IPS DF 4.7 (cell line): ENCODE data around the gene AKT3.

Experiments used
- DNase-seq: peaks from one replicate; pipeline ENCODE4 v3.0.0-alpha.2; 2013; ENCODE audit warnings: low spot score; ENCODE audit errors: extremely low read depth

The AKT3 gene

GRCh38 chr1:243732637-243733036, 117.4 kb downstream of the AKT3 start:
- DNase-seq, result no peak

- DNase-seq, result no peak
These were observed 117.9 kb downstream of the AKT3 start for GRCh38 chr1:243731974-243732625.

- DNase-seq, result no peak
These were observed 118.6 kb downstream of the AKT3 start for GRCh38 chr1:243731301-243731891.

GRCh38 chr1:243730487-243731150, 119.4 kb downstream of the AKT3 start:
- no peak for DNase-seq

GRCh38 chr1:243729956-243730355, 120.1 kb downstream of the AKT3 start:
- DNase-seq, result no peak

GRCh38 chr1:243727503-243728203, 122.4 kb downstream of the AKT3 start:
- DNase-seq, result no peak

GRCh38 chr1:243726806-243727502, 123.1 kb downstream of the AKT3 start:
- no peak for DNase-seq

- no peak for DNase-seq
These were observed 124.2 kb downstream of the AKT3 start for GRCh38 chr1:243725846-243726245.

- no peak for DNase-seq
These were observed 125.0 kb downstream of the AKT3 start for GRCh38 chr1:243725075-243725474.

GRCh38 chr1:243723458-243724043, 126.5 kb downstream of the AKT3 start:
- no peak for DNase-seq

- DNase-seq, result no peak
These were observed 127.0 kb downstream of the AKT3 start for GRCh38 chr1:243723050-243723449.

- DNase-seq, result no peak
These were observed 130.6 kb downstream of the AKT3 start for GRCh38 chr1:243719476-243719875.

- DNase-seq, result no peak
These were observed 131.2 kb downstream of the AKT3 start for GRCh38 chr1:243718893-243719292.

GRCh38 chr1:243718022-243718421, 132.0 kb downstream of the AKT3 start:
- no peak for DNase-seq

- DNase-seq, result no peak
These were observed 133.1 kb downstream of the AKT3 start for GRCh38 chr1:243716906-243717305.

- DNase-seq, result no peak
These were observed 134.8 kb downstream of the AKT3 start for GRCh38 chr1:243715285-243715684.

GRCh38 chr1:243713470-243714186, 136.4 kb downstream of the AKT3 start:
- no peak for DNase-seq

- DNase-seq, result no peak
These were observed 137.1 kb downstream of the AKT3 start for GRCh38 chr1:243712941-243713340.

GRCh38 chr1:243712242-243712641, 137.8 kb downstream of the AKT3 start:
- DNase-seq, result no peak

- DNase-seq, result no peak
These were observed 139.6 kb downstream of the AKT3 start for GRCh38 chr1:243710467-243710866.

- no peak for DNase-seq
These were observed 141.8 kb downstream of the AKT3 start for GRCh38 chr1:243708210-243708609.
